Astrocyte of the hippocampus (primary cell): ENCODE results near the gene EDN3.

Source experiments
- DNase-seq: peaks from one replicate; pipeline ENCODE4 v3.0.0; 2011; ENCODE audit warnings: low read depth, low spot score

EDN3 gene, protein sequence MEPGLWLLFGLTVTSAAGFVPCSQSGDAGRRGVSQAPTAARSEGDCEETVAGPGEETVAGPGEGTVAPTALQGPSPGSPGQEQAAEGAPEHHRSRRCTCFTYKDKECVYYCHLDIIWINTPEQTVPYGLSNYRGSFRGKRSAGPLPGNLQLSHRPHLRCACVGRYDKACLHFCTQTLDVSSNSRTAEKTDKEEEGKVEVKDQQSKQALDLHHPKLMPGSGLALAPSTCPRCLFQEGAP

DNA sequence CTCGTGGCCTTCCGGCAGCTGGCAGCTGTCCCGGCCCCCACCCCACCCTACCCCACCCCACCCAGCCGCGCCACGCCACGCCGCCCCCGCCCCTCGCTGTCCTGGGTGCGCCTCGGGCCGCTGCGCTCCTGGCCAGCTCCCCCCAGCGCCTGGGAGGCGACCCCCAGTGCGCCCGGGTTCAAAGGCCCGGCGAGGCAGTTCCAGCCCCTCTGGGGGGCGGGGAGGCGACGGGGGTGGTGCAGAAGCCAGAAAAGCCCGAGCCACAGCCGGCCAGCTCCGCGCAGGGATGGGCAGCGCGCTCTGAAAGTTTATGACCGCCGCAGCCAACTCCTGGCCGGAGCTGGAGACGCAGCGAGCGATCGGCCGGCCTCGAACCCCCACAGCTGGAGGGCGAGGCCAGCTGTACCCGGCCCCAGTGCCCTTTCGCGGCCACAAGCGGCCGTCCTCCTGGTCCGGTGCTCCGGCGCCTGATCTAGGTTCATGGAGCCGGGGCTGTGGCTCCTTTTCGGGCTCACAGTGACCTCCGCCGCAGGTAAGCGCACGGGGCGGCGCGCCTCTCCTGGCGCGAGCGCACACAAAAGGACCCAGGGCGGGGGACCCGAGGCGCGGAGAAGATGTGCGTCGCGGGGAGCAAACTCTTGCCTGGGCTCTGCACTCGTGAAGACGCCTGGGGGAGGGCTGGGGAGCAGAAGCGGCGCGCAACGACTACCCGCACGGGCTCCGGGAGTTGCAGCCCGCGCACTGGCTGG, at the start of gene EDN3:
TSS of gene EDN3 (plus strand) at position 279 of the 749 bp plus-strand sequence. CDS start at position 481, 202 bp downstream.
- DNase-seq, result peak; percentile 9

DNA sequence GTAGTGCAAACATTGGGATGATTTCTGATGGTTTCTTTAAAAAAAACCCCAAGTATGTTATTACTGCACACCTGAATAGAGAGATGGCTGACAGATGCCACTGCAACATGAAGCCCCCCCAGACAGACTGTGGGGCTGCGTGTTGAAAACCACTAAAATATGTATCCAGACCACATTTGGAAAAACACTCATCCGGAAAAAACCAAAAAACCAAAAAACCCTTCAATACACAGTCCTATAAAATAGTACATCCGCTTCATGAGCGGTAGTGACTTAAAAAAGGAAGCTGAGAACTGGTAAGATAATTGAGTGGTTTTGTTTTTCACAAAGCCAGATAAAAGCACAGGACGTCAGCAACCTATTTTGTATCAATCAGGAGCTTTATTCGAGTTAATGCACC, 47.1 kb upstream of the EDN3 start:
- DNase-seq, result no peak

DNA sequence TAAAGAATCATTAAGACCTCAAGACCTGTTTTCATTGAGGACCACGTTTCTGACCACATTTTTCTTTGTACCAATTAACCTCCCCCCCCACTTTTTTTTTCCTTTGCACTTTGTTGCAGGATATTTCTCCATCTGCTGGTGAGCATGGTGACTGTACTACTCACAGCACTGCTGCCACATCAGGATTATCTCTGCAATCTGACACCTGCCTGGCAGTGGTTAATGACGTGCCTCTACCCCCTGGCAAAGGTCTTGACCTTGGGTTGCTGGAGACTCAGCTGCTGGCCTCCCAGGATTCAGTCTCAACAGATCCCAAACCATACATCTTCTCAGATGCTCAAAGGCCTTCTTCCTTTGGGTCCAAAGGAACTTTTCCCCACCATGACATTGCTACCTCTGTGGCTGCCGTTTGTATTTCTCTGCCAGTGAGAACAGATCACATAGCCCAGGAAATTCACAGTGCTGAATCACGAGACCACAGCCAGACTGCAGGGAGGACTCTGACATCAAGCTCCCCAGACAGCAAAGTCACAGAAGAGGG, 46.6 kb upstream of the EDN3 start:
- DNase-seq, result no peak

DNA sequence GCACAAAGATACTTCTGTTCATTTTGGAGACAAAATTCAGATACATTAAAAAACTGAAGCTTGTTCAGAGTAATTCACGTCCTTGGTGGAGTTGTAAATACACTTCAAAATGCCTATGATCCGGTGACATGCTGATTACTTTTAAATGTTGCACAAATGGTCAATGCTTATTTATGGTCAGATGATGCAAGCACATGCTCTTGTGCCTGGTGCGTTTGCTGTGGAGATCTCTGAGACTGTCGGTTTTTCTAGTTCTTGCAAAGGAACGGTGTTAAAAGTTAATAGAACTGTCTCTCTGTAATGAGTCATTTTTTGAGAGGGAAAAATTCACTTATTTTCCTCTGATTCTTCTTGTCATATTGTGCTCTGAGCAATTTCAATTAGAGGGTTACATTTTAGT, 45.2 kb upstream of the EDN3 start:
- no peak for DNase-seq

DNA sequence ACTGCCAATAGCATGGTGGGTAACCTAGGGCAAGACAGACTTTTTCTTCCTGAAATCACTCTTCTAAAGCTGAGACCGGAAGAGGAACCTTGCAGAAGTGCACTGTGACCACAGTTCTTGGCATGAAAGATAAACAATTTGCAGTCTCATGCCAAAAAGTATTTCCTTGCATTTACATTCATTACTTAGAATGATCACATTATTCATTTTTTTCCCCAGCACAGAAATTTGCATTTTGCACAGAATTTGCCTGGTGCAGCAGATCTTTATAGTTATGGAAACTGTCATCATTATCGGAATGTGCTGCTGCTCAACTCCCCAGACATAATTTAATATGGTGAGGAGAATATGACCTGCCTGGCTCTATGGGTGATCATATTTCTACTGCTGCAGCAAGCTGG, 42.2 kb upstream of the EDN3 start:
- DNase-seq, result no peak

DNA sequence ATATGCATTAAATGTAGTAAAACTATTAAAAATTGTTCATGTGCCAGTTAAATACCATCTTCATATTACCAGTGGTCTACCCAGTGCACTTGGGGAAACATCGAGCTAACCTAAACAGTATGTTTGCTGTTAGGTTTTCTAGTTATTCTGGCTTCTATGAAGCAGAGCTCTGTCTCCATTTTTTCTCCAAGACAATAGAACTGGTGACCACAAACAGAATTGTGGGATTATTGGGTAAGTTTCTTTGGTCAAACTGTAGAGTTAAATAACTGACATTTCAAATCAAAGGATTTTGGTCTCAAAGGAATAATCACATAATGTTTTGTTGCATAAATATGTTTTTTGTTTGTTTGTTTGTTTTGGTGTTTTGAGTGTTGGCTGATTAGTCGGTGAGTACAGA, 40.5 kb upstream of the EDN3 start:
- no peak for DNase-seq

DNA sequence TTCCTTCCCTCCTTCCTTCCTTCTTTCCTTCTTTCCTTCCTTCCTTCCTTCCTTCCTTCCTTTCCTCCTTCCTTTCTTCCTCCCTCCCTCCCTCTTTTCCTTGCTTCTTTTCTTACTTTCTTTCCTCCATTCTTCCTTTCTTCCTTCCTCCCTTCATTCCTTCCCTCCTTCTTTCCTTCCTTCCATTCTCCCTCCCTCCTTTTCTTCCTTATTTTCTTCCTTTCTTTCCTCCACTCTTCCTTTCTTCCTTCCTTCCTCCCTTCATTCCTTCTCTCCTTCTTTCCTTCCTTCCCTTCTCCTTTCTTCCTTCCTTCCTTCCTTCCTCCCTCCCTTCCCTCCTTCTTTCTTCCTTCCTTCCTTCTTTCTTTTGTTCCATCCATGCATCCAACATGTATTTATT, 35.1 kb upstream of the EDN3 start:
- no peak for DNase-seq

DNA sequence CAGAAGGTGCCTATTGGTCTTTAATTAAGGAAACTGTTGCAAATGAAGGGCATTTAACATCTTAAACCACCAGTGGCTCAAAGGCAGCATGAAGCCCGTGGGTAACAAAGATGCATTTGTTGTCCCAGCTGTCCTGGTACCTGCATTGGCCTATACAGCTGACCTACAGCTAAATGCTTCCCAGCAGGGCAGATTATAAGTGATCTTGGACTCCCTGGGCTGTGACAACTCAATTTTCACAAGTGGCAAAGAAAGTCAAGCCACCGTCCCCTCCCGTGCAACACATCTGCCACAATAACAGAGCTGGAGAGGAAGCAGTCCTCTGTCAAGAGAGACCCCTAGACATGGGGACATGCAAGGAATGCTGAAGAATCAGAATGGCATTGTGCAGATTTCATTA, 31.5 kb upstream of the EDN3 start:
- DNase-seq, result no peak

DNA sequence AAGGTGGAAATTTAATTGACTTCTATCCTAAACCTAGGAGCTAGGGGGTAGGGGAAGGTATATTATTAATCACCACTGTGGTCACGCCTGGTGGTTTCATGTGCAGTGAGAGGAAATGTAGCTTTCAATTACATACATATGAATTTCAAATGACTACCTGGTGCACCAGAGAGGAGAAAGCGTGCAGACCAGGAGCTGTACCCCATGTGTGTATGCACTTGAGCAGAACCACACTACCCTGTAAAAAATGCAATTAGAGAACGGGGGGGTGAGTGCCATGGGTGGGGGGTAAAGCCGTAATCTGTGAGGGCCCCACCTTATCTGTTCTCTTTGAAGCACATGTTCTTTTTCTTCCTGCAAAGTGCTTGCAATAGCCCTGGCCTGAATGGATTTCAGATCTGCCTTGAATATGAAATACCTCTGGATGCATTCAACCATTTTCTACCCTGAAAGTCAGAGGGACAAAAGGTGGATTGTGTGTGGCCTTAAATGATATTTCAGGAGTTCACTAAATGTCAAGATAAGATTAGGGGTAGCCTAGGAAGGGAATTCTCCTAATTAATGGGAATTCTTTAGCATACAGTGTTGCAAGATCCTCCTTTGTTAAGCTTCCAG, 30.9 kb upstream of the EDN3 start:
- no peak for DNase-seq

DNA sequence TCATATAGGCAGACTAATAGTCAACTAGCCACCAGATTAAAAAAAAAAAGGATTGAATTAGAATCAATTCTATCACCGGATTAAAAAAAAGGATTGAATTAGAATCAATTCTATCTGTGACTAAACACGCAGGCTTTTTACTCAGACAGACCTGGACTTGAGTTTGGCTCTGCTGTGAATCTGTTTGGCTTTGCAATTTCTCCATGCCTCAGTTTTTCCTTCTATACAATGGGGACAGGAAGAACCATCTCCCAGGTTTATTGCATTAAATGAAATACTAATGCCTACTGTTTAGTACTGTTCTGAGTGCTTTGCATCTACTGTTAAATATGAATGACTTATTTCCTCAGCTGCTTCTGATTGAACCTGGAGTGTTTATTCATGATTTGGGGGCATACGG, 30.0 kb upstream of the EDN3 start:
- no peak for DNase-seq

DNA sequence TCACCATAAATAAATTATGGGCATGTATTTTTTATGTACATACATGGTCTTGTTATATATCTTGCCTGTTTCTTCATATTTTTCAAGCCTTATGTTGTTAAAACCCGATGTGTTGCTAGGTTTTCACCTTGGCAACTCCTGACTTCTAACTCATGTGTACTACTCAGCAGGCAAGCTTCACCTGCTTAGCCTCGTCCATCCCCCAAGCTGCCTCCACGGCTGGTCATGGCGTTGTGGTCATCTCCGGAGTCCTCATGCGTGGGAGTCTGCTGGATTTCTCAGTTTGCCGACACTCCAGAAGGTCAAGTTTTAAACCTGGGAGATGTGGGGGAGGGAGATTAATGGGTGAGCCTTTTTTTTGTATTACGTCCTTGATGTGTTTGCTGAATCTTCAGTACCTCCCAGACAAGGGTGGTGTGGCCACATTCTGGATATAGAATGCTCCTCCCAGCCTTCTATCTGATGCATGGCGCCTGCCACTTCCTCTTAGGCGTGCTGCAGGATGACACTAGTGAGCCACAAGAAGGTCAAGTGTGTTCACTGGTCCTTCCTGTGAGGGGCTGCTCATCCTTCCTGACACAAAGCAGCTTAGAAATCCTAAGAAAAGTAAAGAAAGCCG, 26.6 kb upstream of the EDN3 start:
- DNase-seq, result no peak

DNA sequence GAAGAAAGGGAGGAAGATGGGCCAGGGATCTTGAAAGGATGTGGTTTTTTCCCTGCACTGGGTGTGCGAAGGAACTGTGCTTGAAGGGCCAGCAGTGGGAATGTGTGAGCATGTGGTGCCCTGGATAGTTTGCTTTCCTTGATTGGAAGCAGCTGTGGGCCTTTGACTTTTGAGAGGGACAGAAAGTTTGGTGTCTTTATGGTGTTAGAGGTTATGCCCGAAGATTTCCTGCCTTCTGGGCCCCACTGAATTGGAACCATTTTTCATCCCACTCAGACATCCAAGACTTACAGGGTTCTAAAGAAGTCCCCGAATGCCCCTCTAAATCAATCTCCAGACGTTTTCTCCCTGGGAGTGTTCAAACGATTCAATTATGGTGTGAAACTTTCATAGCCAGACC, 23.5 kb upstream of the EDN3 start:
- DNase-seq, result no peak

DNA sequence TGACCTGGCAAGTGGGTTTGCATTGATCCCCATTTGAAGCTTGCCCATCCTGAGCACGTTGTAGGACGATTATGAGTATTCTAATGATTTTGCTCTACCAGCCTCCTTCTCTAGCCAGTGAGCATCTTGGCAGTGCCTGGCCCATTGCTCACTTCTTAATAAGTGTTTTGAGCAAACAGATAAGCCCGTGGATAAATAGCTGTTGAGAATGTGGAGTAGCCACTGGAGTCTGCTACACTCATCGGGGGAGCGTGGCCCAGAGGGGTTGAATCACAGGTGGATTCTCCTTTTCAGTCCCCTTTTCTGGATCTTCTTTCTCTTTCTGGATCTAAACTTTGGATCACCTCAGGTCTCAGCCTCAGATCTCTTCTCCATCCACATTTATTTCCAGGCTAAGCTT, 15.9 kb upstream of the EDN3 start:
- DNase-seq, result no peak

DNA sequence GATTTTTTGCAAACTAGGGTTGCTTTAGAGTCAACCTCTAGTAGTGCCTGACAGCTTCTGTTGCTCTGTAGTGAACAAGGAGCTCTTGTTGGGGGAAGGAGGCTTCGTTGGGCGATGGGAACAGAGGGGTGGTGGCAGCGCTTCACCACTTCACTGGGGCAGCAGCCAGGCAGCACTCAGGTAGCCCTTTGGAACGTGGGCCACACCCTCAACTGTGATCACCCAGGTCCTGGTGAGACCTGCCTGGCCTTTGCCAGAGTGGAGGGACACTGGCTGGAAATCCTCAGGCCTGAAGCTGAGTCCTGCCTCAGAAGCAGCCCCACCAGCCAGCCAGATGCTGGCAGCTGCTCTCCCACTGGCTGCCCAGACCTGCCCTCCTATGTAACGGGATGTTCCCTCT, 10.4 kb upstream of the EDN3 start:
- no peak for DNase-seq

DNA sequence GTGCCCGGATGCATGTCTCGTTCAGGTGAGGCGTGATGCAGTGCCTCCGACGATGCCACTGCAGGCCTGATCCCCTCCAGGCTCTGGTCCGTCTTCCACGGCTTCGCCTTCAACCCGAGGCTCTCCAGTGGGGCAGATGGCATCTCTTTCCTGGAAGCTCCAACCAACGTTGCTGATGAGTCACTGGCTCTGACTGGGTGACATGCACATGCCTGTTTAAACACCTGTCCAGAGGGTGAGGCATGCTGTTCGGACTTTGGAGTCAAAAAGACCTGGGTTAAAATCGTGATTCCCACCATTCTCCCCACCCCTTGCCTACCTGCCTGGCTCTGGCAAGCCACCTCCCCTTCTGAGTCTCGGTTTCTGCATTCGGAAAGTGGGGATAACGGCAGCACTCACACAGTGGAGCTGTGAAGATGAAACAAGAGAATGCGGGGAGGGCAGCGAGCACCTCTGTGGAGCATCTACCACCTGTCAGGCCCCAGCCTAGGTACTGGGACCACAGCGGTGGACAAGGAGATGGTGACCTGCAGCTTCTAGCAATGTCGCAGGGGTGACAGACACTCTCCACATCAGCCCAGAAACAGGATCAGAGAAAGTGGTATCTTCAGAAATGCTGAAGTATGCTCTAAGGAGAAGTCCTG, 8.5 kb upstream of the EDN3 start:
- DNase-seq, result no peak

DNA sequence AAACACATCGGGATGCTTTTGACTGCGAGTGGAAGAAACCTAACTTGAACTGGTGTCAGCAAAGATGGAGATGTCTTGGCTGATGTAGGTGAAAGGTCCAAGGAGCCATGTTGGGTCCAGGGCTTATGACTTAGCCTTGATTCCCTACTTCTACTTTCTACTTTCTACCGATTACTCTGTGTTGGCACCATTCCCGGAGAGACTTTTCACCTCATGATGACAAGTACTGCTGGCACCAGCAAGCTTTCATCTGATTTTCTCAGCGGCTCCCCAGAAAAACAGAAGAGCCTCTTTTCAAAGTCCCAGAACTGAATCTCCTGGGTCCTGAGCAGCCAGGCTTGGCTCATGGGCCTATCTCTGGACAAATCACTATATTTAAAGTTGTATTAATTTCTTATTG, 4.9 kb upstream of the EDN3 start:
- no peak for DNase-seq

DNA sequence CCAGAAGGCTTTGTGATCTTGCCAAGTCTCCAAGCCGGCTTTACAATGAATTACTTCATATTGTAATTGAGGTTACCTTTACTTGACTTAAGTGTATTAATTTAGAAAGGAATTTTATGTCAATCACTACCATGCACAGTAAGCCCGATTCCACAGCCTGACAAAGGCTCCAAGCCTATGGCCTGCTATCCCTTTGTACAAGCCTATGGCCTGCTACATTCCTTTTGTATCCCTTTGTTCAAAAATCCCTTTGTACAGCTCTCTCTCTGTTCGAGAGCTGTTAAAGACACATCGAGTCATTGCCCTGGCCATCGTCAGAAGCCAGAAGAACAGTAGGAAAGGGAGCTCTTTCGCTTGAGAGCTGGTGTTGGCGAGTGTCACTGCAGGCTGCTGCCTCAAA, 2.7 kb upstream of the EDN3 start:
- no peak for DNase-seq

DNA sequence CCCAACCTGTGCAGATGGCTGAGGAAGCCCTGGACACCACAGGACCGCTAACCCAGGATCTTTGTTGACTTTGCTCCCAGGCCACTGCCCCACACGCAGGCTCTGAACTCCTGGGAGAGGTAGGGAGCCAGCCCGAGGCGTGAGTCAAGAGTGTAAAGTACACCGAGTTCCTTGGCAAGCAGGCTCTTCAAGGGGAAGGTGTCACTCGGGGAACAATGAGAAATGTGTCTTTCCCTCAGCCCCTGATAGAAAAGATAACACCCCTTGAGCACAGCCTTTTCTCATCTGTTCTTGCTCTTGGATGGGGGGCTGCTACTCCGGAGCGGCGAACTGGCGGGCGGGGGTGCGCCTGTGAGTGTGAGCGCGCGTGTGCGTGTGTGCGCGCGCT, 472 bp upstream of the EDN3 start:
- DNase-seq, result no peak

DNA sequence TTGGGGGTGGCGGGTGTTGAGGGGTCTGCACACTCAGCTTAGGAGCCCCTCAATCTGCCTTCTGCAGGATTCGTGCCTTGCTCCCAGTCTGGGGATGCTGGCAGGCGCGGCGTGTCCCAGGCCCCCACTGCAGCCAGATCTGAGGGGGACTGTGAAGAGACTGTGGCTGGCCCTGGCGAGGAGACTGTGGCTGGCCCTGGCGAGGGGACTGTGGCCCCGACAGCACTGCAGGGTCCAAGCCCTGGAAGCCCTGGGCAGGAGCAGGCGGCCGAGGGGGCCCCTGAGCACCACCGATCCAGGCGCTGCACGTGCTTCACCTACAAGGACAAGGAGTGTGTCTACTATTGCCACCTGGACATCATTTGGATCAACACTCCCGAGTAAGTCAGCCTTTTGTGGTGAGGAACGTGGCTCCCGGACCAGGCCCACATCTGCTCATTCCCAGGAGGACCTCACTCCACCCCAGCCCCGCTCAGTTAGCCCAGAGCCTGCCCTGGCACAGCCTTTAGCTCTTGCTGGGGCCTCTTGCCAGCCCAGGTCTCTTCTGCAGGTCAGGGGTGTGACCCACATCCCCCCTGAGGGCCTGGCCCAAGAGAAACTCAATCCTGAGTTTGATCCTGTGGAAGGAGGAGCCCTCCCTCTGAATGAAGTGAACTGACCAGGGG, 1.1 kb downstream of the EDN3 start:
- no peak for DNase-seq

DNA sequence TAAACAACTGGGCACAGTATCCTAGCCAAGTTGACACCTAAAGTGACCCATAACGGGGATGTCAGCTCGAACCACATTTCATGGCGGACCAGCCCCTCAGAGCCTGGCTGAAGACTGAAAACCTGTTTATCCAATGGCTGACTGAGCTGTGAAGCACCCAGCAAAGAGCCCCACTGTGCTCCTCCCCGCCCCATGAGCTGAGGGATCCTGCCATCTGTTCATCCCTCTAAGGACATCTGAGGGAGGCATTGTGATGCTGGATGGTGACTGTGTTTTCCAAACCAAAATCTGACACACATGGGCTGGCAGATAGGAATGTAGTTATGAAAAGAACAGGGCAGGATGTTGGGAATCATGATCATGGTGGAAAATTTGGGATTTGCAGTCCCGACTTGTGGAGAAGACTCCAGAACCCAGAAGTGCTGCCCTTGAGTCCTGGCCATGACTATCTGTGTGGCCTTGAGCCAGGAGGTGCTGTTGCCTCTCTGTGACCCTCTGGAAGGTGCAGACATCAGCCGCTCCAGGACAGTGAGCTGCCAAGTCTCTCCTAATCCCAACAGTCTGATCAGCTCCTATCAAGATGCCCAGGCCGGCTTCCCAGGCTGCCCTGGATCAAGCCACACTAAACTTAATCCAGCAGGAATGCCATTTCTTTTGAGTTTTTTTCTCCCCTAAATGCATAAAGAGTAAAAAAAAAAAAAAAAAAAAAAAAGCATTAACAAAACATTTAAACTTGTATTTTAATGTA, 5.7 kb downstream of the EDN3 start:
- DNase-seq, result no peak

DNA sequence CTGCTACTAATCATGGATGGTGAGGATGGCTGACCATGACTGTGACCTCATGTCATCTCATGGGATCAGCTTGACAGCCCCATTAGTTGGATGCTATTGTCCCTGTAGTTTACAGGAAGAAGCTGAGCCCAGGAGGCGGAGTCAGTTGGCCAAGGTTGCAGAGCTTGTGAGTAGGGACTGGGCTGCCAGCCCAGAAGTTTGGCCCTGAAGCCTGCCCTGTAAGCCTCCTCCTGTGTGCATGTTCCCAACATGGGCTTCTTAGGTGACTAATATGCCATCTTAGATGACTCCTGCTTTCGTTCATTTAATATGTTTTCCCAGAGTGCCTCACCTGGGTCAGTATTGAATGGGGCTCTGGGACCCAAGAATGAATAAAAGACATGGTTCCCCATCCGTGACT, 6.9 kb downstream of the EDN3 start:
- DNase-seq, result no peak
